ENCODE measurements around the gene SPINK4.

SPINK4 gene

GRCh38 chr9:33260372-33260771 is 20.4 kb downstream of the SPINK4 start:
- no peak for TF ChIP-seq GATA3 (IDR thresholded peaks at IDR 0.05; ENCODE audit: low read depth, low read length)
- no peak for TF ChIP-seq GATA2 (IDR thresholded peaks at IDR 0.05; ENCODE audit: low read depth, low read length)

- TF ChIP-seq GATA3 (IDR thresholded peaks at IDR 0.05; ENCODE audit: low read depth, low read length), result no peak
- TF ChIP-seq GATA2 (IDR thresholded peaks at IDR 0.05; ENCODE audit: low read depth, low read length), result no peak
These were observed 23.4 kb downstream of the SPINK4 start for GRCh38 chr9:33263131-33264002.

DNA sequence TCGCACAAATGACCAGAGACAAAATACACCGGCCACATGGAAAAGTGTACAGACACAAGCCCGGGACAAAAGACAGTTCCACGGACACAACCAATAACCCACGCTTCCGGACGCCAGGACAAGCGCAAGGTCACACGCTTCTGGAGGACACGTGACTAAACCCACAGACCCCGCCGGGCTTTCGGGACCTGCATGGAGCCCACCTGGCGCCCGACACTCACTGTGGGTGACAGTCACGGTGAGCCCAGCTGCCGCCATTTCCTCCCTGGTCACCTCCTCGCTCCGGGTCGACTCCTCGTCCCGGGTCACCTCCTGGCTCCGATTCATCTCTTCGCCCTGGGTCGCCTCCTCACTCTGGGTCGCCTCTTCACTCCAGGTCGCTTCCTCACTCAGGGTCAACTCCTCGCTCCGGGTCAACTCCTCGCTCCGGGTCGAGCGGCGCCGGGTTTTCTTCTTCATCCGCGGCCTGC is 24.1 kb downstream of the SPINK4 start:
- TF ChIP-seq GATA2 (IDR thresholded peaks at IDR 0.05; ENCODE audit: low read depth, low read length) (no peak), GATA3 (IDR thresholded peaks at IDR 0.05; ENCODE audit: low read depth, low read length) (no peak)

DNA sequence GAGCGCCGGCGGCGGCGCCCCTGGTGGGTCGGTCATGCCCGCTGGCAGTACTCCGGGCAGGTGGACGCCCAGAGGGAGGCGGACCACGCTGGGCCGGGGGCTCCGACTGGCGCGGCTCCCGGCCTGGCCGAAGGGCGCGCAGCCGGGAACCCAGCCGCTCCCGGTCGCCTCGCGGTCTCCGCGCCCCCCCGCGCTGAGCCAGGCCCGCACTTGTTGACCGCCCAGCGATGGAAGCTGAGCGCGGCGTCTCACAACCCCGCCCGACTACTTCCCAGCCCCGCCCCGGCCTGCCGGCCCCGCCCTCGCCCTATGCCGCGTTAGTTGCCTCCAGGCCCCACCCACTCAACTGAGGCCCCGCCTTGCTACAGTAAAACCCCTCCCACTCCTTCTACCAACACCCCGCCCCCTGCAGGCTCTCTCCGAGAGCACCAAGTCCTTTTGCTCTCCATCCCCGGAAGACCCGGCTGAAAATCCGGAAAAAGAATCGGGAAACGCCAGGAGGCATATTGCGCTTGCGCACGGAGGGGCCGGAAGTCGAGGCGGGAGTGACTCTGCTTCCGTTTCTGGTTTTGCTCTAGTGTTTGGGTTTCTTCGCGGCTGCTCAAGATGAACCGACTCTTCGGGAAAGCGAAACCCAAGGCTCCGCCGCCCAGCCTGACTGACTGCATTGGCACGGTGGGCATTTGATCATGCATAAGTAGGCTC is 24.7 kb downstream of the SPINK4 start, which contains the start of the genes BAG1 and CHMP5:
Gene BAG1 (minus strand): TSS at position 236 of the 705 bp plus-strand sequence.
Gene CHMP5 (plus strand): TSS at position 577 of the 705 bp plus-strand sequence. CDS start 30 bp downstream, at position 607.
- TF ChIP-seq GATA2 (IDR thresholded peaks at IDR 0.05; ENCODE audit: low read depth, low read length), result no peak
- no peak for TF ChIP-seq GATA3 (IDR thresholded peaks at IDR 0.05; ENCODE audit: low read depth, low read length)

- TF ChIP-seq GATA2 (IDR thresholded peaks at IDR 0.05; ENCODE audit: low read depth, low read length) (no peak), GATA3 (IDR thresholded peaks at IDR 0.05; ENCODE audit: low read depth, low read length) (no peak)
These were observed 25.4 kb downstream of the SPINK4 start for GRCh38 chr9:33265211-33265865.

DNA sequence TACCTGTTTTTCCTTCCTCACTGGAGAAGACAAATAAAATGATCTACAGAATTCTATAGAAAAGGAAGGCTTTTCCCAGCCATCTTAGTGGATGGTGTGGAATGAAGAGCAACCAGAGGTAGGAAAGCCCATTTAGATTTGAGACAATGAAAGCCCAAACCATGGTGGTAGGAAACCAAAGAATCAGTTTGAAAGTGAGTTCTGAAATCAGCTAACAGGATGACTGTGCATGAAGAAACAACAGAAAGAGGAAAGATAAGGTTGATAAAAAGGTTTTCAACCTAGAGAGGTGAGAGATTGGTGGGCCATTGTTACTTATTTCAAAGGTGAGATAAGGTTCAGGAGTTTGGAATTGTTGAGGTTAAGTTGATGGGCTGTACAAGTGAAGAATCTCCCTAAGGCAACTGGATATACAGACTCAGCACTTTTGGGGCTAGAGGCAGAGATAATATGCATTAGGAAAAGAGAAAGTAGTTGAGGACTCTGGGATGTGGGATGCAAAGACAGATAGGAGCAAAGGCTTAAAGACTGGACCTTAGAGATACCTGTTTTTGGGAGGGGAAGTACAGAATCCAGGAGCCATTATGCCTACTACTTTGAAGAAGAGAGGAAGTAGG is 27.3 kb downstream of the SPINK4 start:
- TF ChIP-seq GATA3 (IDR thresholded peaks at IDR 0.05; ENCODE audit: low read depth, low read length) (no peak), GATA2 (IDR thresholded peaks at IDR 0.05; ENCODE audit: low read depth, low read length) (no peak)

DNA sequence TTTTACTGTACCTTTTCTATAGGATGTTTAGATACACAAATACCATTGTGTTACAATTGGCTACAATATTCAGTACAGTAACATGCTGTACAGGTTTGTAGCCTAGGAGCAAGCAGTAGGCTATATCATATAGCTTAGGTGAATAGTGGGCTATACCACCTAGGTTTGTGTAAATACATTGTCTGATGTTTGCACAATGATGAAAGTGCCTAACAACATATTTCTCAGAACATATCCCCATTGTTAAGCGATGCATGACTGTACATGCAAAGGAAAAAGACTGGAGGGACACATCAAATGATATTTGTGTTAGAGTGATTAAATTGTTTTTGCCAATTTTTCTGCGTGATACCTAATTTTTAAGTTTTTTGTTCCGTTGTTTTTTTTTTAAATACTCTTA is 30.2 kb downstream of the SPINK4 start:
- TF ChIP-seq GATA2 (IDR thresholded peaks at IDR 0.05; ENCODE audit: low read depth, low read length) (no peak), GATA3 (IDR thresholded peaks at IDR 0.05; ENCODE audit: low read depth, low read length) (no peak)

DNA sequence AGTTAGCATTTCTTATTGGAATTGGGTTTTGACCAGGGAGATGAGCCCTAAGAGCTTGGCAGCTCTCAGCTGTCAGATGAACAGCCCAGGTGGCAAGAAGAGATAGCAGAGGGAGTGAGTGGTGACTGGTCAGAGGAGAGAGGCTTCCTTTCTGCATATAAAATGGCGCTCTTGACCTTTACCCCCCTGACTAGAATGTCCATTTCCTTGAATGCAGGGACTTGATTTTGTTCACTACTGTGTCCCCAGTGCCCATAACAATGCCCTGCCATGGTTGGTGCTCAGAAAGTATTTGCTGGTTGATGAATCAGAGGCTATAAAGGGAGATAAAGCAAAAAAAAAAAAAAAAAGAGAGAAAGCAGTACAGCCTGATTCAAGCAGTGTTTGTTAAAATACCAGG is 32.1 kb downstream of the SPINK4 start:
- TF ChIP-seq GATA3 (IDR thresholded peaks at IDR 0.05; ENCODE audit: low read depth, low read length), result no peak
- TF ChIP-seq GATA2 (IDR thresholded peaks at IDR 0.05; ENCODE audit: low read depth, low read length), result no peak

DNA sequence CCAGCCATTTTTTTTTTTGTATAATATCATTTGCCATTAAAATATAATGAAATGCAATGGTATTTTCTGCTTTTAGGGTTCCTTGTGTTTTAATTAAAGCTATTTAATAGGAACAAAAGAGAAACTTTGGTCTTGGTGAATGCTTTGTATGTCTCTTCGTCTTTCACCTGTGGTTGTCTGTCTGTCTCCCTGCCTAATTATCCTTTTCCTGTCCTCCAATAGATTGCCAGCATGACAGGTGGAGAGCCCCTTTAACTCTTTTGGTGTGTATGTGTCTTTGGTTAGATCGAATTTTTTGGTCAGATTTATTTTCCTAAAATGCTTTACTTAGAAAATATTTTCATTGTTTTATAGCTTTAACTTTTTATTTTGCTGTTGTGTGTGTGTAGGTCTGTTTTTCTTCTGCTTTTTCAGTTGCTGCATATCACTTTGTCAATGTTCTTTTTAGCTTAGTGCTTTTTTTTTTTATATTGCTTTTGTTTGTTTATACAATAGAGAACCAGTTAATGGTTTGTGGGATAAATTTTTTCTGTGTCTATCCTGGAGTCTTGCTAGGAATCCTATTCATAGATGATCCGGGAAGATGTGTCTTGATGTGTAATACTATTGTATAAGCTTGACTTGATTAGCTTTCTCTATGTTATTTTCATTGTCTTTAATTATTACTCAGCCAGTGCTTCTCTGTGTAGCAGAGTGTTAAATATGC is 33.5 kb downstream of the SPINK4 start:
- no peak for TF ChIP-seq GATA2 (IDR thresholded peaks at IDR 0.05; ENCODE audit: low read depth, low read length)
- no peak for TF ChIP-seq GATA3 (IDR thresholded peaks at IDR 0.05; ENCODE audit: low read depth, low read length)

DNA sequence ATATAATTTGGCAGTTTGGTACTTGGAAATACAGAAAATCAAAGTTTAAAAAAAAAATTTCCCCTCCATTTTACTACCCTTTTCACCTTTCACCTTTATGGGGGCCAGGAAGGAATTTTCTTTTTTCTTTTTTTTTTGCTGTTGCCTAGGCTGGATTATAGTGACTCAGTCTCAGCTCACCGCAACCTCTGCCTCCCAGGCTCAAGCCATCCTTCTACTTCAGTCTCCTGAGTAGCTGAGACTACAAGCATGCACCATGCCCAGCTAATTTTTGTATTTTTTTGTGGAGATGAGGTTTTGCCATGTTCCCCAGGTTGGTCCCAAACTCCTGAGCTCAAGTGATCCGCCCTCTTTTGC is 34.0 kb downstream of the SPINK4 start:
- TF ChIP-seq GATA2 (IDR thresholded peaks at IDR 0.05; ENCODE audit: low read depth, low read length) (no peak), GATA3 (IDR thresholded peaks at IDR 0.05; ENCODE audit: low read depth, low read length) (no peak)

DNA sequence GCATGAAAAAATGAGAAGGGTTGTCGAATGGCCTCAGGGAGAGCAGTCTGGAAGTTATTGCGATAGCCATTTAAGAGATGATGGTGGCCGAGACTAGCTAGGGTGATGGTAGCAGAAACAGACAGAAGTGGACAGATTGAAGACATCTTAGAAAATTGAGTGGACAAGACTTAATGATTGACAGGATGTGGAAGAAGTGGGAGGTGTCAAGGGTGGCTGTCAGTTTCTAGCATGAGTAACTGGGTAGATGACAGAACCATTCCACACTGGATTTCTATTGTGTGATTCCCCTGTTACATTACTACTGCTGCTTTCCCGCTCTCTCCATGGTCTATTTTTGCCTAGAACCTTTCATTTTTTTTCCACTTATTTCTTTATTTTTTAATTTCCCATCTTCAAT is 37.5 kb downstream of the SPINK4 start:
- TF ChIP-seq GATA3 (IDR thresholded peaks at IDR 0.05; ENCODE audit: low read depth, low read length) (no peak), GATA2 (IDR thresholded peaks at IDR 0.05; ENCODE audit: low read depth, low read length) (no peak)

DNA sequence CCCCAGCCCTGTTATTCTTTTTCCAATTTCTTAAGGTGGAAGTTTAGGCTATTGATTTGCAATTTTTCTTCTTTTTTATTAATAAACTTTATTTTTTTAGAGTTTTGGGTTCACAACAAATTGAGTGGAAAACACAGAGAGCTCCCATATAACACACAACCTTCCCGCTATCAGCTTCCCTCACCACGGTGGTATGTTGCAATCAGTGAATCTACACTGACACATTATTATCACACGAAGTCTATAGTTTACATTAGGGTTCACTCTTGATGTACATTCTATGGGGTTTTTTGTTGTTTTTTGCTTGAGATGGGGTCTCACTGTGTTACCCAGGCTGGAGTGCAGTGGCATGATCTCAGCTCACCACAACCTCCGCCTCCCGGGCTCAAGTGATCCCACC is 45.5 kb downstream of the SPINK4 start:
- TF ChIP-seq GATA2 (IDR thresholded peaks at IDR 0.05; ENCODE audit: low read depth, low read length) (no peak), GATA3 (IDR thresholded peaks at IDR 0.05; ENCODE audit: low read depth, low read length) (no peak)

GRCh38 chr9:33287087-33287490 is 47.1 kb downstream of the SPINK4 start:
- no peak for TF ChIP-seq GATA3 (IDR thresholded peaks at IDR 0.05; ENCODE audit: low read depth, low read length)
- TF ChIP-seq GATA2 (IDR thresholded peaks at IDR 0.05; ENCODE audit: low read depth, low read length), result no peak
